Natural killer cell (primary cell): ENCODE results near the gene NEGR1. TPM values are rescaled to one million over a fixed set of nuclear protein-coding genes. Genes with fewer than 3 reads are reported as not detected.

Source experiments
- ATAC-seq, 3 donors: fragments of 150-1000 bp in 2 of 3; fragments of 200-7000 bp in 1 of 3; cut with Tn5 transposase; 1 replicate in 1 of 3; 2 replicates in 2 of 3; pipeline ENCODE4 v1.10.0; 2021; ENCODE audit warnings: mild to moderate bottlenecking in 2 of 3, moderate library complexity in 2 of 3
- DNase-seq, 2 donors: peaks; one replicate each; pipeline versions ENCODE4 v3.0.0 to v3.0.0-alpha.2; 2013 to 2021; ENCODE audit warnings: mixed read lengths in 1 of 2
- H3K27ac ChIP-seq: one replicate; pipeline ENCODE4 v1.5.1; 2013; ENCODE audit warnings: mild to moderate bottlenecking, low read length
- H3K27me3 ChIP-seq: one replicate; pipeline ENCODE4 v1.6.1; 2013; ENCODE audit warnings: low read length; ENCODE audit not compliant: control insufficient read depth, insufficient read depth
- H3K36me3 ChIP-seq: one replicate; pipeline ENCODE4 v1.6.1; 2013; ENCODE audit warnings: low read length; ENCODE audit not compliant: control insufficient read depth, insufficient read depth
- H3K4me1 ChIP-seq: one replicate; pipeline ENCODE4 v1.6.1; 2013; ENCODE audit warnings: low read length; ENCODE audit not compliant: control insufficient read depth, insufficient read depth
- H3K4me3 ChIP-seq: one replicate; pipeline ENCODE4 v1.5.1; 2013; ENCODE audit warnings: low read length
- H3K9me3 ChIP-seq: one replicate; pipeline ENCODE4 v1.6.1; 2013; ENCODE audit warnings: low read length; ENCODE audit not compliant: control insufficient read depth, insufficient read depth
- H3K27ac Mint-ChIP-seq, 2 donors: one replicate each; pipeline ENCODE4 v1.8.0; 2022; ENCODE audit warnings: mild to moderate bottlenecking in 2 of 2, mixed read lengths in 2 of 2, moderate library complexity in 1 of 2
- H3K27me3 Mint-ChIP-seq, 2 donors: one replicate each; pipeline ENCODE4 v1.8.0; 2022; ENCODE audit warnings: low read depth in 2 of 2, mixed read lengths in 2 of 2
- H3K36me3 Mint-ChIP-seq: one replicate; pipeline ENCODE4 v1.8.0; 2022; ENCODE audit warnings: mixed read lengths
- H3K4me1 Mint-ChIP-seq, 2 donors: one replicate each; pipeline ENCODE4 v1.8.0; 2022; ENCODE audit warnings: mixed read lengths in 2 of 2
- H3K4me3 Mint-ChIP-seq: one replicate; pipeline ENCODE4 v1.8.0; 2022; ENCODE audit warnings: mild to moderate bottlenecking, moderate library complexity, mixed read lengths
- H3K9me3 Mint-ChIP-seq, 2 donors: one replicate each; pipeline ENCODE4 v1.8.0; 2022; ENCODE audit warnings: mixed read lengths in 2 of 2
- WGBS: methylation state at CpG from one replicate; pipeline ENCODE4 v1.1.7; 2013; ENCODE audit warnings: missing lambda C conversion rate; ENCODE audit not compliant: insufficient coverage; 5-methylcytosine and 5-hydroxymethylcytosine counted together
- intact Hi-C: fragments of 100-400 bp; cut with micrococcal nuclease; formaldehyde crosslinking; loops from one replicate; pipeline ENCODE4 v1.14.2; 2022
- total RNA-seq, 4 donors: library from RNA; stranded (reverse); fragments of 120-200 nt in 1 of 4; gene quantifications; one replicate each; pipeline versions ENCODE4 v1.2.3 to v1.2.4, GENCODE V29; 2013 to 2022
- TF ChIP-seq, protein P1 (sequence below): fragments of 200-600 bp; IDR thresholded peaks from one replicate; pipeline ENCODE4 v1.8.0; 2022; ENCODE audit warnings: antibody characterized with exemption

The NEGR1 gene
- total RNA-seq, 3 donors from 2014 or later (not counting 1 experiment from before 2014, with no cell fraction given) = 0.55 to 1.3 TPM; not detected in 1

DNA sequence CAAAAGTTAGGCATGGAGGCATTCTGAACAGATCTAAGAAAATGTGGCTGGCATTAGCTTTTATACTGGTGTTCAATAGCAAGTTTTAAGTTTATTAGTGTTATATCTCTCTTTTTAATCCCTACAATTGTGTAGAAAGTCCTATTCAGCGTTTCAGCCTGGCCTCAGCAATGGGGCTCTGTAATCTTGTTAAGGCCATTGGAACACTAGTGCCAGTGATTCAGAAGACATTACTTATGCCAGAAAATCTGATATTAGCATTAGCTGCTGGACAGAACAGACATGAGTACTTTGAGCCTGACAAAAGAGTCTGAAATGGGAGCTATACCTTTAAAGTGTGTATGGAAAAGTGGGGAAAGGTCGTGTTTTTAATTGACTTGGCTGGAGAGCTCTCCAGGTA is 167.0 kb downstream of the NEGR1 start:
- no peak for ATAC-seq
- Histone ChIP-seq H3K4me3 (no peak overlapping the region), H3K36me3 (no peaks in the 10 kb centered on the region), H3K4me1 (no peaks in the 10 kb centered on the region), H3K9me3 (no peaks in the 10 kb centered on the region), H3K27ac (no peak overlapping the region), H3K27me3 (no peaks in the 10 kb centered on the region)
- H3K27ac Mint-ChIP-seq = no peak overlapping the region
- DNase-seq = no peak
- H3K4me1 Mint-ChIP-seq = no peaks in the 10 kb centered on the region
- intact Hi-C loops = no loop called here
- WGBS = 69% methylated on average over 2 of the region's 2 CpGs
- H3K9me3 Mint-ChIP-seq = peaks cover 0 to 4% of the 10 kb centered on the region in 2 donors
- H3K4me3 Mint-ChIP-seq = no peak overlapping the region
- no peaks in the 10 kb centered on the region for H3K27me3 Mint-ChIP-seq
- no peaks in the 10 kb centered on the region for H3K36me3 Mint-ChIP-seq
- TF ChIP-seq, protein P1, sequence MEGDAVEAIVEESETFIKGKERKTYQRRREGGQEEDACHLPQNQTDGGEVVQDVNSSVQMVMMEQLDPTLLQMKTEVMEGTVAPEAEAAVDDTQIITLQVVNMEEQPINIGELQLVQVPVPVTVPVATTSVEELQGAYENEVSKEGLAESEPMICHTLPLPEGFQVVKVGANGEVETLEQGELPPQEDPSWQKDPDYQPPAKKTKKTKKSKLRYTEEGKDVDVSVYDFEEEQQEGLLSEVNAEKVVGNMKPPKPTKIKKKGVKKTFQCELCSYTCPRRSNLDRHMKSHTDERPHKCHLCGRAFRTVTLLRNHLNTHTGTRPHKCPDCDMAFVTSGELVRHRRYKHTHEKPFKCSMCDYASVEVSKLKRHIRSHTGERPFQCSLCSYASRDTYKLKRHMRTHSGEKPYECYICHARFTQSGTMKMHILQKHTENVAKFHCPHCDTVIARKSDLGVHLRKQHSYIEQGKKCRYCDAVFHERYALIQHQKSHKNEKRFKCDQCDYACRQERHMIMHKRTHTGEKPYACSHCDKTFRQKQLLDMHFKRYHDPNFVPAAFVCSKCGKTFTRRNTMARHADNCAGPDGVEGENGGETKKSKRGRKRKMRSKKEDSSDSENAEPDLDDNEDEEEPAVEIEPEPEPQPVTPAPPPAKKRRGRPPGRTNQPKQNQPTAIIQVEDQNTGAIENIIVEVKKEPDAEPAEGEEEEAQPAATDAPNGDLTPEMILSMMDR = no peak

DNA sequence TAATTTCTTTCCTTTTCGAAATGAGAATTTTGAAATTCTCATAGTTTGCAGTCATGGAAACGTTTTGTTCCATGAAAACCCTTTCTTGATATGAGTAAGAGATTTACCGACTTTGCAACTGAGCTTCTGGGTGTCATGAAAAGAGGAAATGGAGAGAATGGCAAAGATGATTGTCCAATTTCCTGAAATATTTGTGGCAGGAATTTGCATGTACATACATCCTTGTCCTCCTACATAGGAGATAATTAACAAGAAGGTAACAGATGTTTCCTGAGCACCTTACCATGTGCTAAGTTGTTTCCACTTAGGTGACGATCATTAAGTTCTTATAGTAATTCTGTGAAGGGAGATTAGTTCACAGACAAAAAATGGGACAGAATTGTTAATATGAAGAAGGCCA is 170.7 kb downstream of the NEGR1 start:
- no peaks in the 10 kb centered on the region for H3K36me3 Mint-ChIP-seq
- H3K27ac Mint-ChIP-seq = no peak overlapping the region
- no peak overlapping the region for H3K4me3 ChIP-seq
- WGBS = 58% methylated on average over 3 of the region's 4 CpGs
- H3K27me3 ChIP-seq = no peaks in the 10 kb centered on the region
- TF ChIP-seq, protein P1 = no peak
- H3K27ac ChIP-seq = no peak overlapping the region
- H3K36me3 ChIP-seq = no peaks in the 10 kb centered on the region
- H3K27me3 Mint-ChIP-seq = no peaks in the 10 kb centered on the region
- H3K4me3 Mint-ChIP-seq = no peak overlapping the region
- ATAC-seq = no peak
- H3K4me1 ChIP-seq = no peaks in the 10 kb centered on the region
- H3K9me3 ChIP-seq = no peaks in the 10 kb centered on the region
- H3K4me1 Mint-ChIP-seq = no peaks in the 10 kb centered on the region
- H3K9me3 Mint-ChIP-seq = peaks cover 2 to 4% of the 10 kb centered on the region in 2 donors
- DNase-seq = no peak
- intact Hi-C loops = no loop called here

DNA sequence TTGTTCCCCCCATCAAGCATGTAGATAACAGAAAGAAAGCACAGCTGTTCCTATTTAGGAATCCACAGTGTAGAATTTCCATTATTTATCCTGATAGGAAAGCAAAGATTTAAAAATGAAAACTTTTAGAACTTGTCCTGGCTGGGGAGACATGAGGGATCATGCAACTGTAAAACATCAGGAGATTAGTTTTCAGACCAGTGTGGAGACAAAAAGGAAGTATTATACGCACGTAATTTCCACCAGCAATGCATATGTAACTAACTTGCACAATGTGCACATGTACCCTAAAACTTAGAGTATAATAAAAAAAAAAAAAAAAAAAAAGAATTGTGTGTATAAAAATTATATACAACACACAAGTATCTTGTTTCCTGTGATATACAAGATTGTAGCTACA is 172.4 kb downstream of the NEGR1 start:
- no peak overlapping the region for H3K4me3 Mint-ChIP-seq
- DNase-seq (no peak), ATAC-seq (no peak)
- H3K27me3 ChIP-seq = no peaks in the 10 kb centered on the region
- no peaks in the 10 kb centered on the region for H3K36me3 Mint-ChIP-seq
- no peaks in the 10 kb centered on the region for H3K27me3 Mint-ChIP-seq
- H3K9me3 Mint-ChIP-seq = peaks cover 4 to 9% of the 10 kb centered on the region in 2 donors
- H3K4me1 Mint-ChIP-seq = no peaks in the 10 kb centered on the region
- H3K27ac ChIP-seq = no peak overlapping the region
- intact Hi-C loops = no loop called here
- H3K27ac Mint-ChIP-seq = no peak overlapping the region
- no peak overlapping the region for H3K4me3 ChIP-seq
- no peaks in the 10 kb centered on the region for H3K36me3 ChIP-seq
- H3K4me1 ChIP-seq = no peaks in the 10 kb centered on the region
- TF ChIP-seq, protein P1 = no peak
- WGBS = no CpG with 5 or more reads among the region's 2 CpGs
- no peaks in the 10 kb centered on the region for H3K9me3 ChIP-seq

DNA sequence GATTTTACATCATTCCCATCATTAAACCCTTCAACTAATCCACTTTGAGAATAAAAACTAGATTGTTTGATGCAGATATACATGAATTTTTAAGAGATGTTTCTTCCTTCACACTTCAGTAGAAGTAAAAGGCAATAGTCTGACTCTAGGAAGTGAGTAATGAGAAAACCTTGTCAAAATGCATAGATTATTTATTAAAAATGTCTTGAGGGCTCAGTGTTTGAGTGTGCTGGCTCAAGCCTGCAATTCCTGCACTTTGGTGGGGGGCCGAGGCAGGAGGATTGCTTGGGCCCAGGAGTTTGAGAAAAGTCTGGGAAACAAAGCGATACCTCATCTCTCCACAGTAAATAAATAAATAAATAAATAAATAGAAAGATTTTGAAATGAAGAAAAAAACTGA is 177.1 kb downstream of the NEGR1 start:
- Mint-ChIP-seq H3K27ac (no peak overlapping the region), H3K4me1 (no peaks in the 10 kb centered on the region), H3K36me3 (no peaks in the 10 kb centered on the region), H3K9me3 (peaks cover 4 to 7% of the 10 kb centered on the region in 2 donors), H3K4me3 (no peak overlapping the region), H3K27me3 (no peaks in the 10 kb centered on the region)
- H3K27me3 ChIP-seq = no peaks in the 10 kb centered on the region
- no peak for ATAC-seq
- no peak overlapping the region for H3K4me3 ChIP-seq
- no peak for DNase-seq
- TF ChIP-seq, protein P1 = no peak
- no peaks in the 10 kb centered on the region for H3K36me3 ChIP-seq
- H3K27ac ChIP-seq = no peak overlapping the region
- intact Hi-C loops = no loop called here
- H3K9me3 ChIP-seq = no peaks in the 10 kb centered on the region
- H3K4me1 ChIP-seq = no peaks in the 10 kb centered on the region
- WGBS = no CpG with 5 or more reads among the region's 2 CpGs
